ENCODE results near the gene KLHDC8A.

The KLHDC8A gene

DNA sequence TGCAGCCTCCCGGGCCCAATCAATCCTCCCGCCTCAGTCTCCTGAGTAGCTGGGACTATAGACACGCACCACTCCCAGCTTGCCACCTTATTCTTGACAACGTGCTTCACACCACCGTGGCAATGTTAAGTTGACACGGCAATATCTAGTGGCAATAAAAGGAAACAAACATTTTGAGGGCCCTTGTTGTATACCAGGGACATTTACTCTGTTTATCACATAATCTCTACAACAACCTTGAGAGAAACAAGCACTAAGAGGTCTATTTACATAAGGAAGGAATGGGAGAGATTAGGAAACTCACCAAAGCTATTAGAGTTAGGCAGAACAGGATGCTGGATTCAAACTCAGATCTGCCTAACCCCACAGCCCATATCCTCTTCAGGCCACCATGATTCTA, 3.1 kb downstream of the KLHDC8A start:
- POLR2A ChIA-PET: interaction anchor here (0.9 to 1.2 kb wide), 3 partner anchors 15 to 132 kb away, joined by 3 to 4 read pairs (median 3); no protein-coding TSS in a partner anchor
- H3K4me1 ChIP-seq (ENCODE audit: control insufficient read depth, insufficient read depth, low read length): no peaks in the 10 kb centered on the region; the same call in 1 of the 2 replicates
- CTCF ChIA-PET: interaction anchor here (0.7 to 4.2 kb wide), 54 partner anchors 8 to 1109 kb away, joined by 3 to 80 read pairs (median 4); partner anchors contain the start of gene LEMD1
- no peak overlapping the region for H3K27ac ChIP-seq (ENCODE audit: extremely low read depth, low read depth, low read length)
- H3K4me3 ChIP-seq (ENCODE audit: low read depth, low read length): no peak overlapping the region
- H3K9me3 ChIP-seq (ENCODE audit: control insufficient read depth, insufficient read depth, low read depth, low read length): no peaks in the 10 kb centered on the region
- no peak for TF ChIP-seq PATZ1 (tag by site-specific recombination; IDR thresholded peaks at IDR 0.05)
- TF ChIP-seq ZNF184 (tag by site-specific recombination; IDR thresholded peaks at IDR 0.05): no peak
- TF ChIP-seq ZNF639 (tag by site-specific recombination; IDR thresholded peaks at IDR 0.05): no peak
- no peak for TF ChIP-seq ZNF624 (tag by site-specific recombination; IDR thresholded peaks at IDR 0.05)
- no peak for TF ChIP-seq ZNF521 (tag by site-specific recombination; IDR thresholded peaks at IDR 0.05)
- TF ChIP-seq ZNF311 (tag by site-specific recombination; IDR thresholded peaks at IDR 0.05; ENCODE audit: borderline replicate concordance): no peak
- no peak for TF ChIP-seq ZFP3 (tag by site-specific recombination; IDR thresholded peaks at IDR 0.05; ENCODE audit: low read depth)
- no peak for TF ChIP-seq ZNF23 (tag by site-specific recombination; IDR thresholded peaks at IDR 0.05; ENCODE audit: borderline replicate concordance)
- no peak for TF ChIP-seq ZNF404 (tag by site-specific recombination; IDR thresholded peaks at IDR 0.05)
- no peak for TF ChIP-seq ZNF600 (tag by site-specific recombination; IDR thresholded peaks at IDR 0.05)
- no peak for TF ChIP-seq MZF1 (tag by site-specific recombination; IDR thresholded peaks at IDR 0.05; ENCODE audit: borderline replicate concordance)
- TF ChIP-seq, protein P1, sequence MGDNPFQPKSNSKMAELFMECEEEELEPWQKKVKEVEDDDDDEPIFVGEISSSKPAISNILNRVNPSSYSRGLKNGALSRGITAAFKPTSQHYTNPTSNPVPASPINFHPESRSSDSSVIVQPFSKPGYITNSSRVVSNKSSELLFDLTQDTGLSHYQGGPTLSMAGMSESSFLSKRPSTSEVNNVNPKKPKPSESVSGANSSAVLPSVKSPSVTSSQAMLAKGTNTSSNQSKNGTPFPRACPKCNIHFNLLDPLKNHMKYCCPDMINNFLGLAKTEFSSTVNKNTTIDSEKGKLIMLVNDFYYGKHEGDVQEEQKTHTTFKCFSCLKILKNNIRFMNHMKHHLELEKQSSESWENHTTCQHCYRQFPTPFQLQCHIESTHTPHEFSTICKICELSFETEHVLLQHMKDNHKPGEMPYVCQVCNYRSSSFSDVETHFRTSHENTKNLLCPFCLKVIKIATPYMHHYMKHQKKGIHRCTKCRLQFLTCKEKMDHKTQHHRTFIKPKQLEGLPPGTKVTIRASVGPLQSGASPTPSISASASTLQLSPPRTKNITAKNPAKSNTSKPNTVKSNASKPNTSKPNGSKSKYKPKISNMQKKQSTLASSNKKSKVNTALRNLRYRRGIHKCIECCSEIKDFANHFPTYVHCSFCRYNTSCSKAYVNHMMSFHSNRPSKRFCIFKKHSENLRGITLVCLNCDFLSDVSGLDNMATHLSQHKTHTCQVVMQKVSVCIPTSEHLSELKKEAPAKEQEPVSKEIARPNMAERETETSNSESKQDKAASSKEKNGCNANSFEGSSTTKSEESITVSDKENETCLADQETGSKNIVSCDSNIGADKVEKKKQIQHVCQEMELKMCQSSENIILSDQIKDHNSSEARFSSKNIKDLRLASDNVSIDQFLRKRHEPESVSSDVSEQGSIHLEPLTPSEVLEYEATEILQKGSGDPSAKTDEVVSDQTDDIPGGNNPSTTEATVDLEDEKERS (tag by site-specific recombination; IDR thresholded peaks at IDR 0.05): no peak
- H3K36me3 ChIP-seq (ENCODE audit: control insufficient read depth in 2 of 2, insufficient read depth in 1 of 2, low read length in 2 of 2): no peaks in the 10 kb centered on the region

DNA sequence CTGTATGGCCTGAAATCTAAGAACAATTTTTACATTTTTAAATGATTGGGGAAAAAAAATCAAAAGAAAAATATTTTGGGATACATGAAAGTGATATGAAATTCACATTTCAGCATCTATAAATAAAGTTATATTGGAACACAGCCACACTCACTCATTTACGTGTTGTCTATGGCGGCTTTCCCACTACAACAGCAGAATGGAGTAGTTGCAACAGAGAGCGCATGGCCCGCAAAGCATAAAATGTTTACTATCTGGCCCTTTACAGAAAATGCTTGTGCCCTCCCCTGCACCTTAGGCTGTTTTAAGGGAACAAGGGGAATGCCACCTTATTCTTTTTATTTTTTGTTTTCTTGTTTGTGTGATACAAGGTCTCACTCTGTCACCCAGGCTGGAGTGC, 3.5 kb downstream of the KLHDC8A start:
- H3K27ac ChIP-seq (ENCODE audit: extremely low read depth, low read depth, low read length): no peak overlapping the region
- ChIA-PET CTCF (interaction anchor here (0.7 to 3.4 kb wide), 29 partner anchors 8 to 1109 kb away, joined by 3 to 80 read pairs (median 8); partner anchors contain the start of gene LEMD1), POLR2A (interaction anchor here (1.1 kb wide), 1 partner anchor 132 kb away, joined by 3 read pairs; no protein-coding TSS in a partner anchor)
- H3K36me3 ChIP-seq (ENCODE audit: control insufficient read depth in 2 of 2, insufficient read depth in 1 of 2, low read length in 2 of 2): no peaks in the 10 kb centered on the region
- no peaks in the 10 kb centered on the region for H3K9me3 ChIP-seq (ENCODE audit: control insufficient read depth, insufficient read depth, low read depth, low read length)
- TF ChIP-seq ZNF112 (tag by site-specific recombination; IDR thresholded peaks at IDR 0.05) (no peak), ZNF324 (tag by site-specific recombination; IDR thresholded peaks at IDR 0.05) (no peak), ZNF701 (tag by site-specific recombination; IDR thresholded peaks at IDR 0.05) (no peak)
- TF ChIP-seq, protein P2, sequence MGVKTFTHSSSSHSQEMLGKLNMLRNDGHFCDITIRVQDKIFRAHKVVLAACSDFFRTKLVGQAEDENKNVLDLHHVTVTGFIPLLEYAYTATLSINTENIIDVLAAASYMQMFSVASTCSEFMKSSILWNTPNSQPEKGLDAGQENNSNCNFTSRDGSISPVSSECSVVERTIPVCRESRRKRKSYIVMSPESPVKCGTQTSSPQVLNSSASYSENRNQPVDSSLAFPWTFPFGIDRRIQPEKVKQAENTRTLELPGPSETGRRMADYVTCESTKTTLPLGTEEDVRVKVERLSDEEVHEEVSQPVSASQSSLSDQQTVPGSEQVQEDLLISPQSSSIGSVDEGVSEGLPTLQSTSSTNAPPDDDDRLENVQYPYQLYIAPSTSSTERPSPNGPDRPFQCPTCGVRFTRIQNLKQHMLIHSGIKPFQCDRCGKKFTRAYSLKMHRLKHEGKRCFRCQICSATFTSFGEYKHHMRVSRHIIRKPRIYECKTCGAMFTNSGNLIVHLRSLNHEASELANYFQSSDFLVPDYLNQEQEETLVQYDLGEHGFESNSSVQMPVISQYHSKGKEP (tag by site-specific recombination; IDR thresholded peaks at IDR 0.05): peak; percentile 69
- H3K4me3 ChIP-seq (ENCODE audit: low read depth, low read length): no peak overlapping the region
- no peaks in the 10 kb centered on the region; the same call in 1 of the 2 replicates for H3K4me1 ChIP-seq (ENCODE audit: control insufficient read depth, insufficient read depth, low read length)

All from HEK293 (cell line).